Activated naive CD4-positive, alpha-beta T cell treated with Interleukin-2 at 50 U/mL for 16 hours (primary cell): ENCODE measurements around the gene ARL6IP6.
"Not testable (repeated sequence)": the region's sequence is repeated elsewhere in the genome, so short reads cannot be mapped to it uniquely, and the experiment has no call there.

Experiments used
- DNase-seq: peaks from one replicate; pipeline ENCODE4 v3.0.0-alpha.2; 2020

The ARL6IP6 gene

DNA sequence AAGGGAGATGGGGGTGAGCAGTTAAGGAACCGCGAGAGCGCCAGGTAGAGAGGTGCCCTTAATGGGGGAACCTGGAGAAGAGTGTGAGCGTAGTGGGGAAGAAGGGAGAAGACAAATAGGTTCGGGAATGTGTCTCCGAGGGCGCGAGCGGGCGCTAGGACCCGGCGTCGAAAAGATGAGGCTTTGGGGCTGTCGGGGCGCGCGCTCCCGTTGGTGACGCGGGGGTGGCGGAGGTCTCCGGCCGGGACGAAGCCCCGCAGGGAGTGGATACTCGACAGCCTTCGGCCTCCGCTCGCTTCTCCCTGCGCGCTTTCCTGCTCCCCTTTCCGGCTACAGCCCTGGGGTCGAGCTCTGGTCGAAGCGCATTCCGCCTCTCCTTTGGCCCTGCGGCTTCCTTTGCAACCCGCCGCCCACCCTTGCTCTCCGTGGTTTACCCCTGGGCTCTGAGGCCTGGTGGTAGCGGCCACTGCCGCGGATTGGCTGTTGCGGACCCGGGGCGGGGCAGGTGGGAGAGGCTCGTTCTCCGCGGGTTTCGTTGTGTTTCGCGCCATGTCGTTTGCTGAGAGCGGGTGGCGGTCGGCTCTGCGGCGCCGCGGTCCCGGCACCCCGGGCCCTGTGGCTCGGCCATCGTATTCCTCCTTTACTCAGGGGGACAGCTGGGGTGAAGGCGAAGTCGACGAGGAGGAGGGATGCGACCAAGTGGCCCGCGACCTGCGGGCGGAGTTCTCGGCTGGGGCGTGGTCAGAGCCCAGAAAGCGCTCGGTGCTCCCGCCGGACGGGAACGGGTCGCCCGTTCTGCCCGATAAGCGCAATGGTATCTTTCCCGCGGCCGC, at the start of gene ARL6IP6:
Gene ARL6IP6, plus strand, starts transcription at position 545 of the 833 bp plus-strand sequence. Its CDS starts 5 bp downstream, at position 550.
- peak; percentile 95 for DNase-seq

DNA sequence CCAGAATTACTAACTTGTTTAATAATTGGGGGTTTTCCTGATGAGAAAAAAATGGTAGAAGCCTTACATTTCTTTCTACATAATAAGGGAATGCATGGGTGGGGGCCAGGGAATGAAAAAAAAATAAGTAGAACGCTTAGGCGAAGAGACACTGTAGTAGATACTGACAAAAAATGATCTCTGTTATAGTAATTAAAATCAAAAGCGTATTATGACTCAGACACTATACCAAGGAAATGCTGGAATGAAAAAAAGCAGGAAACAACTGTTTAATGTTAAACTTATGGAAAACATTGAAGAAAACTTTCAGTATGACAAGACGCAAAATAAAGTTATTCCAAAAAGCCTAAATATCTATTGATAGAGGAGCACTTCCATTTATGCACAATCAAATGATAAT, 44.1 kb upstream of the ARL6IP6 start:
- no peak for DNase-seq

DNA sequence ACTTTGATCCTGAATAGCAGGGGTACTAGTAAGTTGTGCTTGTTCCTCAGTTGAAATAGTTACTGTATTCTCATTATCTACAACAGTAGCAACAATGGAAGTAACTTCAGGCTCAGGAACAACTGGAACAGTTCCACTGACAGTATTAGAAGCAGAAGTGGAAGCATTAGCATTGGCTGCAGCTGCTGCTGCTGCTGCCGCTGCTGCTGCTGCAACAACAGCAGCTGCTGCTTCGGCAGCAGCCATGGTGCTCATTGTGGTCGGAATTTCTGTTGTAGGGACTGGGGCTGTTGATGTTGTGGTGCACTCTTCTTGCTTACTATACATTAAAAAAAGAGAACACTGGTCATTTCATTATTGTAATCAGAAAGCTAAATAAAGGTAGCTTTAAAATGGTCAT, 42.0 kb upstream of the ARL6IP6 start:
- DNase-seq: no peak

DNA sequence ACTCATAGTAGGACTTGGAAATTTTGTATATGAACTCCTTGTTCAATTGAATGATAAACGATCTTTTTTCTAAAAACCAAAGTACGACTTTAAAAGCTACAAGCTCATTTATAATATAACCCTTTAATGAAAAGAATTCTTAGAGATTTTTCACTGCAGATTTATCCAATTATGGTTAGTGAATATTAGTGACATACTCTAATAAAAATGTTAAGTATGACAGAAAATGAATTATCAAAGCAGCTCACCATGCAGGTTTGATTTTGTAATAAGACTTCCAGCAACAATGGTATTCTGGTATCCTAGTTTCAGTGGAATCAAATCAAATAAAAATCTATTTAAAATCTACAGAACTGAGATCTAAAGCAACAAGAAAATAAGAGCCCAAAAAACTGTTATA, 39.6 kb upstream of the ARL6IP6 start:
- DNase-seq: no peak

DNA sequence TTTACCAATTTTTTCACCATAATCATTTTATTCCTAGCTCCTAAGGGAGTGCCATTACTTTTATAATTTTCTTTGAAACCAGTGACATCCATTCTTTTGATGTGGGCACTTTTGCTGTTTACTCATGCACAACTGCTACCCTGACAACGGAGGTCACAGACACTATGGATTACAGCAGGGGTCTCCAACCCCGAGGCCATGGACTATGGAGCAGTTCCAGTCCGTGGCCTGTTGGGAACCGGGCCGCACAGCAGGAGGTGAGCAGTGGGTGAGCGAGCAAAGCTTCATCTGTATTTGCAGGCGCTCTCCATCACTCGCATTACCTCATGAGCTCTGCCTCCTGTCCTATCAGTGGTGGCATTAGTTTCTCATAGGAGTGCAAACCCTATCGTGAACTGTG, 35.8 kb upstream of the ARL6IP6 start:
- no peak for DNase-seq

DNA sequence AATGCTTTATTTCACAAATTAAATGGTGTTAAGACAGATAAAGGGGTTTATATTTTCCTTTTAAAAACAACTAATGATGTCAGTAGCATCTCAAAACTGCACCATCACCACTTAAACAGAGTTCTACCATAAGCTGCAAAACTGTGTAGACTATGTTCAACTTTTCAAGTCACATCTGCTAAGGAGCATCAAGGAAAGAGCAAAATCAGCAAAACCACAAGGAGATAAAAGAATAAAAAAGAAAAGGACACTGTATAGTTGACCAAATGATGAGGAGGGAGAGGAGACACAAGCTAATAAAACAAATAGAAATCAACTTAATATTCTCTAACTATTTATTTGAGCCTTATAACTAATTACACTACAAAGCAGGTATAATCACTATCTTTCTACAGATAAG, 35.0 kb upstream of the ARL6IP6 start:
- DNase-seq: no peak

DNA sequence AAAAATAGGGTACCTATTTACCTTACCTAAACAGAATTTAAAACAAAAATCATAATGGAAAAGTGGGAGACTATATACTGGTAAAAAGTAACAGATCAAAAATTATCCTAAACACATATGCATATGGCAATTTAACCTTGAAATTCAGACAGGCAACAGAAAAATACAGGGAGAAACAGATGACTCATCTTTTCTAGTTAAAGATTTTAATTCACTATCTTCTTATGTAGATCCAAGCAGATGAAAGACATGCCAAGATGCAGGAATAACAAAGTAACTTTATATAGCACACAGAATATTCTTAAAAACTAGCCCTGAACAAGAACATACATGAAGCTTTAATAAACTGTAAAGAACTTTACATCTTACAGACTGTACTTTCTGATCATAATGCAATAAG, 32.1 kb upstream of the ARL6IP6 start:
- DNase-seq: no peak

DNA sequence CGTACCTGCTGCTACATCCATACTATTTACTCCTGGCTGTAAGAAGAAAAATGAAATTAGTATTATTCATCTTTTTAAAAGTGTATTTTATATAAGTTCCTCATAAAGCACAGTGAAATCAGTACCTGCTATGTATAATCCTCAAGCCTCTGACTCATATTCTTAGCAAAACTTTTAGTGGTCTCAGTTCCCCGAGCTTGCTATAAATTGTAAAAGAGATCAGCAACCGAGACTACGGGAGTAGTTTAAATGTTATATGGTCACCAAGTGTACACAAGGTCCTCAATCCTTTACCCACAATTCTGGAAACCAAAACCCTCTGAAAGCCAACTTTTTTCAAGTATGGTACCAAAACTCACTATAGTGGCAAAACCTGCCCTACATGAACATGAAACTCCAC, 25.4 kb upstream of the ARL6IP6 start:
- DNase-seq: no peak

DNA sequence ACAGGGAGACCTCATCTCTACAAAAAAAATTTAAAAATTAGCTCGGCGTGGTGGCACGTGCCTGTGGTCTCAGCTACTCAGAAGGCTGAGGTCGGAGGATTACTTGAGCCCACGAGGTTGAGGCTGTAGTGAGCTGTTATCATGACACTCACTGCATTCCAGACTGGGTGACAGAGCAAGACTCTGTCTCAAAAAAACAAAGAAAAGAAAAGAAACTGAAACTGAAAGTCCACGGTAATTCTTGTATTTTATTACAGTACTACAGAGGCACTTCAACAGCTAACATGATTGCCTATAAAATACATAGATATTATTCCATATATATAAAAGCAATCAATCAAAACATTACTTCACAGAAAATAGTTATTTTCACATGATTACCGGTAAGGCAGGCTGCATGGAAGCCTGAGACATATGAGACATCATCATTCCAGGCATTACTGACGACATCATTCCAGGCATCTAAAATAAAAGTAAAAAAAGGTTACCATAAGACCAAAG, 24.2 kb upstream of the ARL6IP6 start:
- peak; percentile 58 for DNase-seq

DNA sequence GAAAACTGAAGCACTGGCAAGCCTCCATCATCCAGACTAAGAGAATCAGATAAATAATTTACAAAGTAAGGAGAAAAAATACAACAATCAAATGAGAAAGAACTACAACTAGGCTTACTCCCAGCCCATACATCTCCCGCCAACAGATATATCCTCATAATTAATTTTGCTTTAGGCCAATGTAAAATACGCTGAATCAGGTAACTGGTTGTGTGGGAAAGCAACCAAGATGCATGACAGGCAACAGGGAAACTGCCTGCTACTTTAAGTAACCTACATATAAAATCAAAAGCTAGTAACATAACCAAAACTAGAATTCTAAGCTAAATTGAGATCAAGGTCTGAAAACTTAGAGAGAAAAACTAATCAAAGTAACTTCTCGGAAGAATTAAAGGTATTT, 22.7 kb upstream of the ARL6IP6 start:
- no peak for DNase-seq

DNA sequence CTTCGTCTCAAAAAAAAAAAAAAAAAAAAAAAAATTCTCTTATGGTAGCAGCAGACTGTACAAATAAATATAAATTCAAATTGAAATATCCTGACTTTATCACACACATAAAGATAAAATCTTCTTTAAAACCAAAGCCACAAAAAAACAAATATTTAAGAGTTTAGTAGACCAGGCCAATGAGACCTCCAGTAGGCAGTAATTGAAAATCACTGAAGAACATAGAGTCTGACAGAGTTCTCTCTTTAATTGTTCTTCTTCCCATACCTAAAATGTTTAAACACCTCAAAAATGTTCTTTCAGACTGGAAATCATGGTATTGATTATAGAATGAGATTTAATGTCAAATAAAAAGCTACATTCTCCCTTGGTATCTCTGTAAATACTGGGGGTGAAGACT, 21.9 kb upstream of the ARL6IP6 start:
- DNase-seq: no peak

DNA sequence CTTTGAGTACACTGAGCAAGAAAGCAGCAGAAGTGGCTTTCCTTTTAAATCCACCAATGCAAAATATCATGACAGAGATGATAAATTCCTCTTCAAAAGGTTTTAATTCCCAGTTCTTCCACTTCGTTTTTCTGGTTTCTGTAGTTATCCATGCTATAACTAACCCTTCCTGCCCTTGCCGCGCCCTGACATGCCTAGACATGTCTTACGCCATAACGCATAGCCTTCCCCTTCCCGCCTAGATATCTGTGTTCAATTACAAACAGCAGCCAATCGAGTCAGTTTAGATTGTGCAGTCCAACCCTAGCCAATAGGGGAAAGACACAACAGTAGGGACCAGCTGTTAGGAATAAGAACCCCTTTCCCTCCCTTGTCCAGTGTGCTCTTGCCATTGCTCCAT, 17.2 kb upstream of the ARL6IP6 start:
- DNase-seq: no peak

DNA sequence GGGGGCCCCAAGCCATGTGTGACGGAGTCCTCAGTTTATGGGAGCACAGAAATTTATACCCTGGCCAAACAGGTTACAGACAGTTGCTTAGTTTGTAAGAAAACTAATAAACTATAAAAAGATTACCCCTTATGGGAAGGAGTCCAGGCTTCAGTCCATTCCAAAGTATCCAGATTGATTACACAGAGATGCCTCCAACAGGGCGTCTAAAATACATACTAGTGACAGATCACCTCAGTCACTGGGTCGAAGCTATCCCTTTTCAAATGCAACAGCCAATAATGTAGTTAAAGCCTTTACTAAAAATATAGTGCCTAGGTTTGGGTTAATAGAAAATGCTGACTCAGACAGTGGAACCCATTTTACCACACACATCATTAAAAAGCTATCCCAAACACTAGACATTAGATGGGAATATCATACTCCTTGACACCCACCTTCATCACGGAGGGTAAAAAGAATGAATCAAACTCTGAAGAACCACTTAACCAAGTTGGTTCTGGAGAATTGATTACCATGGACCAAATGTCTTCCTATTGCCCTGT, 11.9 kb upstream of the ARL6IP6 start:
- DNase-seq: no peak

DNA sequence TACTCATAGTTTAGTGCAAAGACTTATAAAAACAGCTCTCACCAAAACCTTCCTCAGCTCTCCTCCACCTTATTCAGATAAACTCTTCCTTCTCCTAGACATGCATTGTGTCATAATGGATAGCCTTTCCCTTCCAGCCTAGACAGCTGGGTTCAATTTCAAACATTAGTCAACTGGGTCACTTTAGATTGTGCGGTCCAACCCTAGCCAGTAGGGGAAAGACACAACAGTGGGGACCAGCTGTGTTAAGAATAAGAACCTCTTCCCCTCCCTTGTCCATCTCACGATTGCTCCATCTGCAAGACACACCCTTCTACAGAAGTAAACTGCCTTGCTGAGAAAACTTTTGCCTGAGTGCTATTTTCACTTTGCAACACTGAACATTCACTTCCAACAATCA, 9.7 kb upstream of the ARL6IP6 start:
- no peak for DNase-seq

DNA sequence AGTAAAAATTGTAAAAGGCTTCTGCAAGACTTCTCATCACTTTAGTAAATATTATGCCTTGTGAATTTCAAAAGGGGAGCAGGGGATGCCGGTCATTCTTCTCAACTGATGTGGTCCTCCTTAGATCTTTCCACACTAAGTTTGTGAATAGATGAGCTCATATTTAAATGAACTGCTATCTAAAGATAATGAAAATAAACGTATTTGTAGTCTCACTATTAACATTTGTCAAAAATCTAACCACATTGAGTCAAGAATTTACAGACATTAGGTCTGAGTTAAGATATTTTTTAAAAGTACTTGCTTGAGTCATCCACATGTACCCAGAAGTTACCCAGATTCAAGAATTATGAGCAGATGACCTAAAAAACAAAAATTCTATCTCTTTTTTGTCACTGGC, 7.7 kb upstream of the ARL6IP6 start:
- no peak for DNase-seq

DNA sequence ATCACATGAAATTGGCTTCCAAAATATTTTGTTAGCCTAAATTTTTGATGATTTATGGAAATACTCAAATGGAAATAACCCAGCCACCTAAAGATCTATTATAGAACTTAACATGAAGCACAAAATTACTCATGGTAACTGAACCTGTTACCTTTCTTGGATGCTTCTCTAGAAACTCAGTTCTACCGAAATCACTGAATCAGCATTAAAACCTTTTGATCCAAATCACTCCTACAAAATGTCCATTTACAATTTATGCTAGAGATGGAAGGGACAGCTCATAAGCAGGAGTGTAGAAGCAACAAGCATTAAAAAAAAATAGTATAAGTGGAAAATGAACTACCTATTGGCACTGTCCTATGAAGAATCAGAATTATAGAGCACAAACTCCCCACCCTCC, 3.3 kb upstream of the ARL6IP6 start:
- no peak for DNase-seq

DNA sequence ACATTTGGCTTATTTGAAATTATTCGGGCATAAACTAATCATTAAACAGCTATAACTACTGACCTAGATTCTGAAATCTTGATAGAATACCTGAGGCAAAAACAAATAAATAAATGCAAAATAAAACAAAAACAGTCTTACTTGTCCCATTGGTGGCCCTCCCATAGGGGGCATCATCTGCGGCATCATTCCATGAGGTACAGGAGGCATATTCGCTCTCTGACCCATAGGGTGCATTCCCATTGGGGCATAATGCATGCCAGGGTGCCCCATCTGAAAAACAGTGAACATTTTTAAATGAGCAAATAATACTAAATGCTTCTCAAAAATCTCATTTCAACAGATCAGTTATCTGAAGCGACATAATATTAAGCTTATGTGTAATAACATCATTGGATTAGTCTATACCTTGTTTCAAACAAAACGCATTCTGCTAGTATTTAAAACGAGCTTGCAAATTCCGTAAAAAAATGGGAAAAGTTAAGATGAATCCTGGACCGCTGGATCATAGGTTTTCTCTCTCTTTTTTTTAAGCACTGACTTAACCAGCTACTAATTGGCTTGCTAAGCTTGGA, 2.5 kb upstream of the ARL6IP6 start:
- DNase-seq: peak; percentile 29

DNA sequence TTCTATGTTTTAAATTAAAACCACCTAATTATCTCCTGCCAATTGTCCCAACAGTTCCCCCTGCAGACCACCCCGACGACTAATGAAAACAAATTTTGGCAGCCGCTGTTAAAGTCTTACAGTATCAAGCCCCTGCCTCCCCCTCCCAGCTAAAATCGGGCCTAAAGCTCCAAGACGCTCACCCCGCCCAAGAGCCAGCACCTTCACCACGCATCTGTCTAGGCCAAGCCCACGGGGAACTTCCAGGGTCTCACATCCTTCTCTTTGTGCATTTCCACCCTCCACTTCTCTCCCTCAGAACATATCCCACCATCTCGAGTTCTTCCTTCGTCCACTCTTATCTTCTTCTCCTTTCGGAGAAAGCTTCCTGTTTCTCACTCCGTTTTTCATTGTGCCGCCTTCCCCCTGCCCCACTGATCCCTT, 1.6 kb upstream of the ARL6IP6 start:
- peak; percentile 46 for DNase-seq

DNA sequence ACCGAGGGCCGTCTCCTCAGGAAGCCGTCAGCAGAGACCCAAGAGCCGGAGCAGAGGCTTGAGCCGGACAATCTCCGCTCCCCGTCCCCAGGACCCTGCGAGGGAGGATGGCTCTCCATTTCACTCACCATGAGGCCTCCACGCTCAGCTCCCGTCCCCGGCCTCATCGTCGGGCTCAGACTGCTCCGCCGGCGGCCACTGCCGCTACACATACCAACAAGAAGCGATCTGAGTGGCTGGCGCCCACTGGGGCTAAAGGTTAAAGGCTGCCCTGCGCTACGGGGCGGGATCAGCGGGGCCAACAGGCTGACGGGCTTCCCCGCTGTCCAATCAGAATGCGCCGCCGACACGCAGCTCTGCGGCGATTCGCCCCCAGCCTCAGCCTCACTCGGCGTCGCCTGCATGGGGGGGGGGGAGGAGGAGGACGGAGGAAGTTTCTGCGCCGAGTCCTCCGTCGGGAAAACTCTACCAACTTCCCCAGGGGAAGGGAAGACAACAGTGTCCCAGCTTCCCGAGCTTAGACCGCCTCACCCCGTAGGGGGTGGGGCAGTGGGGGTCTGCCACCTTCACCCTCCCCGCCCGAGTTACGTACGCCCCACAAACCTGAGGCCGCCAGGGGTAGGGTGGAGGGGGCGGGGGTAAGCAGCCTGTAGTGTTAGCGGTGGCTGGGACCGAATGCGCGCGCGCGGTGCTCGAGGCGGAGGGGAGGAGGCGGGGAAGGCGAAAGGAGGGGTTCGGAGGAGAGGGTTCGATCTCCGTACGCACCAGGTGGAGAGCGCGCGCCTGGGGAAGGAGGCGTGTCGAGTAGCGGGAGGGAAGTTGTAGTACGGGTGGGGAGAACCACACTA, 968 bp upstream of the ARL6IP6 start, which contains the start of gene PRPF40A:
Gene PRPF40A, minus strand, starts transcription at position 234 of the 848 bp plus-strand sequence. Its CDS starts 22 bp downstream, at position 212.
- peak; percentile 99 for DNase-seq

DNA sequence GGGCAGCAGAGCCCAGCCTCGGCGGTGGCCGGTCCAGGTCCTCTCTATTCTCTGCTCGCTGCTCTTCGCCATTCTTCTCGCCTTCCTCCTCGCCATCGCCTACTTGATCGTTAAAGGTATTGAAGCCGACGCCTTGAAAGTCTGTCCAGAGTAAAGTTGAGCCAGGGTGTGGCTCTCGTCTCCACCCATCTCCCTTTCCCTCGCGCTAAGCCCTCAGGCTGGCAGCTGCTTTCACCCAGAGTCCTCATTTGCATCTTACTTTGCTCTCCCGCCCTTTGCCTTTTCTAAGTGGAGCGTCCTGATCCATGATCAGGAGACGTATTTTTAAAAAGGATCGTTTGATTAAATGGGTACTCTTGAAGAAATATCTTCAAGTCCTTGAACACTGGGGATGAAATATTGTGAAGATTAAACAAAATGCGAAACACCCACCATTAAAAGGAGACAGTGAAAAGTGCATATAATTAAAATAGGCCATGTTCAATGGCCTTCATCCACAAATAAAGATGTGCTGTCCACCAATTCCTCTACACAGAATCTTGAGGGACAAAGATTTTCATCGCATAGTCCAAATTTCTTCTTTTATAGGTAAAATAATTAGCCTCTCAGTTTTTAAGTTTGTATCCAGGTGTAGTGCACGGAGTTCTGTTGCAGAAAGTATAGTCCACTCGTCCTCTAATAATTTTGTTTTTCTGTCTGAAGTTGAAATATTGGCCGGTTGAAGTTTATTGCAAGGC, 657 bp downstream of the ARL6IP6 start:
- DNase-seq: no peak

DNA sequence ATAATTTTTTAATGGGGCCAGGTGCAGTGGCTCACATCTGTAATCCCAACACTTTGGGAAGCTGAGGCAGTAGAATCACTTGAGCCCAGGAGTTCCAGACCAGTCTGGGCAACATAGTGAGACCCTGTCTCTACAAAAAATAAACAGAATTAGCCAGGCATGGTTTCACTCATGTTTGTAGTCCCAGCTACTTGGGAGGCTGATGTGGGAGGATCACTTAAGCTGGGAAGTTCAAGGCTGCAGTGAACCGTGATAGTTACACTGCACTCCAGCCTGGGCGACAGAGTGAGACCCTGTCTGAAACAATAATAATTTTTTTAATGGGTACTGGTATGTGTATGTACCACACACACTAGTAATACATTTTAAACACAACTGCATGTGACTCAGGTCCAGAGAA, 2.4 kb downstream of the ARL6IP6 start:
- DNase-seq: no peak

DNA sequence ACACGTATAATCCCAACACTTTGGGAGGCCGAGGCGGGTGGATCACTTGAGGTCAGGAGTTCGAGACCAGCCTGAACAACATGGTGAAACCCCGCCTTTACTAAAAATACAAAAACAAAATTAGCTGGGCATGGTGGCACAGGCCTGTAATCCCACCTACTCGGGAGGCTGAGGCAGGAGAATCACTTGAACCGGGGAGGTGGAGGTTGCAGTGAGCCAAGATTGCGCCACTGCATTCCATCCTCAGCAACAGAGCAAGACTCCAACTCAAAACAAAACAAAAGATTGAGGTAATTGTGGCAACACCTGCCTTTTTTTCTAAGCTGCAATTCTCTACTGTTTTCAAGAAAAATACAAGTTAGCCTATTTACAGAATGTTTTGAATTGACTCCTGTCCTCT, 4.2 kb downstream of the ARL6IP6 start:
- not testable (repeated sequence) for DNase-seq
